Activated T-cell treated with anti-CD3 and anti-CD28 coated beads for 1 hour (primary cell): Measurements from ENCODE around the gene TGM3.

ENCODE experiments used
- DNase-seq: peaks from one replicate; pipeline ENCODE4 v3.0.0-alpha.2; 2020; ENCODE audit warnings: low read depth

The TGM3 gene

DNA sequence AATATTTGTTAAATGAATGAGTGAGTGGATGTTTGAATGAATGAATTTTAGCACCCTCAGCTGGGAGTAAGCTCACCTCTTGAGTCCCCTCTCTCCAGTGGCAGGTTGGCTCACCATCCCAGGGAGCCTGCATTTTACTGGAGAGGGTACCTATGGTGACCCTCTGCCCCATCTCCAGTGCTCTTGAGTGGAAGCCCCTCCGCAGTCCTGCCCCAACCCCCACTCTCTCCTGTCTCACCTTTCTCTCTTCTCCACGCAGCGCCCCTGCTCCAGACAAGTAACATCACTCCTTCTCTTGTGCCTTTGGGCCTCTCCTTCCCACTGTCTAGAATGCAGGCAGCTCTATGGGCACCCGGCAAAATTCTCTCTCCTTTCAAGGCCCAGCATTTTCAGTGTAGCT lies 11.3 kb downstream of the TGM3 start:
- DNase-seq: no peak

DNA sequence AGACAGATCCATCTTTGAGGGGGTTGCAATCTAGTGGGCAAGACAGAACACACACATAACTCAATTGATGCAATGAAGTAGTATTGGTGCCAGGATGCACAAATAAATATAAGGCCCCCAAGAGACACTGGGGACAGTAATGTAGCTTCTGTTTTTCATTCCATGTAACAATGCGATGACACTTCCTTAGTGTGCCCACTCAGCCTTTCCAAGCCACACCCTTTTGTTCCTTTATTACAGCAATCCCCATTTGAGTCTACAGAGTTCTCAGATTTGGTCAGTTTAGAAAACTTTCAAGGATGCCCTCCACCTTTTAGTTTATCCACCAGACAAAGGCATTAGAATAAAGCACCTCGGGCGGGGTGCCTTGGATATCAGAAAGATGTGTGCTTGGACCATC lies 15.5 kb downstream of the TGM3 start:
- no peak for DNase-seq

DNA sequence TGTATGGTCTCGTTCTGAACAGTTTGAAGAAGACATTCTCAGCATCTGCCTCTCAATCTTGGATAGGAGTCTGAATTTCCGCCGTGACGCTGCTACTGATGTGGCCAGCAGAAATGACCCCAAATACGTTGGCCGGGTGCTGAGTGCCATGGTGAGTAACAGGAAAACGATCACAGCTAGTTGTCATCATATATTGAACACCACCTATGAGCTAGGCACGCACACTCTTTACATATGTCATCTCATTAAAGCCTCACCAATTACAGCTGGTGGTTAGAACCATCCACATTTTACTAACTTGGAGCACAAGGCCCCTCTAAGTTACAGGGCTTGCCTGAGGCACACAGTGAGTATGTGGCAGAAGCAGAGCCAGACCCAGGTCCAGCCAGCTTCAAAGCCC lies 17.1 kb downstream of the TGM3 start:
- no peak for DNase-seq

DNA sequence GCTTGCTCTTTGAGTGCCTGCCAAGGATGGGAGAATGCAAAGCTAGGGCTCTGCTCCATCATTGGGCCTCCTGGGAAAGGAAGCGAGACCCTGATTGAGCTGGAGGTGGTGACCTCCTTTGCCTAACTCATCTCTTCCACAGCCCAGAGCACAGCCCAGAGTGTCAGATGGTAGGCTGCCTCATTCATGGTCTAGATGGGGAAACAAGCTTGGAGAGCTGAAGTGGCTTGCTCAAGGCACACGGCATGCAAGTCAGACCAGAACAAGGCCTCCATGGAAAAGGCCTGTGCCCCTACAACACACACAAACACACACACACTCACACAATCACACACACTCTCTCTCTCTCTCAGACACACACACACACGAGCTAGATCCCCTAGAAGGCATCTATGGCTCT lies 17.5 kb downstream of the TGM3 start:
- DNase-seq: no peak

DNA sequence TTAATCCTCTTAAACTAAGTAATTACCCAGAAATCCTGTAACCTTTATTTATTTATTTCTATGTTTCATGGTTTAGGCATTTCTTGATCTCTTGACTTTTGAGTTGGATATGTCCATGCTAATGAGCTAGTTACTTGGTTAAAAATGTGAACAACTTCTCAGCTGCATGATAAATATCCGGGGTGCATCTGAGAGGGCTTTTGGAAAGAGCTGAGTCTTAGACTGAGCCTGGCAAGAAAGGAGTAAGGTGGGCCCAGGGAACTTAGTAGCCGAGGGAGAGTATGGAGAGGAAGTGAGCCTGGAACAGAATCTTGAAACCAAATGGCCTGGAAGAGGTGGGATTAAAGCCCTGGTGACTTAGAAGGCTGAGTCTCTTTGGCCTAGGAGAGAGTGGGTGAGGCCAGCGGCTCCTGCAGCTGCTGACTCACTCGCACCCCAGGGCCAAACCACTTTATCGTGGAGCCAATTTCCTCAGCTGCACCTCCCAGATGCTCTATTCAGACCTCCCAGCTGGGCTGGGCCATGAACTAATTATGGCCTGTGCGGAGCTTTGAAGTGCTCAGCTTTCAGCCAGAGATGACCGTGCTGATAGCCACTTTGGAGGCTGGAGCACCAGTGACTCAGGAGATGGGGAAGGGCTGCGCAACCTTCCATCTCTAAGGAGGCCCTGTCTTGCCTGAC lies 19.1 kb downstream of the TGM3 start:
- no peak for DNase-seq

DNA sequence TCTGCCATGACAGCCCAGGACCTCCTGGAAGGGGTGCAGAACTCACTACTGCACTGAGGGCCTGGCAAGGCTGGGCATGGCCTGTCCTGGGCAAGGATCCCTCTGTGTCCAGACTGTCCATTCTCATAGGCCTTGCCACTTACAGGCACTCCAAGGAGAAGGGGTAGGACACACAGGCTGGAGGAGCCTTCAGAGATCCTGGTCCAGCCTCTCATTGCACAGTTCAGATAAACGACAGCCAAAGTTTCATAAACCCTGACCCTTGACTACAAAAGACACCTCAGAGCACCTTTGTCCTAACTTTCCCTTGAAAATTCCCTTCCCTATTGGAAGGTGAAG lies 19.6 kb downstream of the TGM3 start:
- no peak for DNase-seq

DNA sequence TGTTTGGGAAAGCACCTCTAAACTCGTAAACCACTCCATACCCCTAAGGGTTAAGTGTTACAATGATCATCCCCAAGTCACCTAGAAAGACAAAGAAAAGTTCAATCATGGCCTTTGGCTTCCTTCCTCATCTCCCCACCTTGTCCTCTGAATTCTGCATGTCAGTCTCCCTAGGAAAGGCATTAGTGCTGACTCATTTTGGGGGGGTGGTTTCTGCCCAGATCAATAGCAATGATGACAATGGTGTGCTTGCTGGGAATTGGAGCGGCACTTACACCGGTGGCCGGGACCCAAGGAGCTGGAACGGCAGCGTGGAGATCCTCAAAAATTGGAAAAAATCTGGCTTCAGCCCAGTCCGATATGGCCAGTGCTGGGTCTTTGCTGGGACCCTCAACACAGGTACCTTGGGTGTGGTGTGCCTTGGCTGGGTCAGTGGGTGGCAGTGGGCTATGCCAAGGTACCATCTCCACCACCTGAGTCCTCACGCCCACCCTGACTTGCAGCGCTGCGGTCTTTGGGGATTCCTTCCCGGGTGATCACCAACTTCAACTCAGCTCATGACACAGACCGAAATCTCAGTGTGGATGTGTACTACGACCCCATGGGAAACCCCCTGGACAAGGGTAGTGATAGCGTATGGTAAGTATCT lies 21.2 kb downstream of the TGM3 start:
- no peak for DNase-seq

DNA sequence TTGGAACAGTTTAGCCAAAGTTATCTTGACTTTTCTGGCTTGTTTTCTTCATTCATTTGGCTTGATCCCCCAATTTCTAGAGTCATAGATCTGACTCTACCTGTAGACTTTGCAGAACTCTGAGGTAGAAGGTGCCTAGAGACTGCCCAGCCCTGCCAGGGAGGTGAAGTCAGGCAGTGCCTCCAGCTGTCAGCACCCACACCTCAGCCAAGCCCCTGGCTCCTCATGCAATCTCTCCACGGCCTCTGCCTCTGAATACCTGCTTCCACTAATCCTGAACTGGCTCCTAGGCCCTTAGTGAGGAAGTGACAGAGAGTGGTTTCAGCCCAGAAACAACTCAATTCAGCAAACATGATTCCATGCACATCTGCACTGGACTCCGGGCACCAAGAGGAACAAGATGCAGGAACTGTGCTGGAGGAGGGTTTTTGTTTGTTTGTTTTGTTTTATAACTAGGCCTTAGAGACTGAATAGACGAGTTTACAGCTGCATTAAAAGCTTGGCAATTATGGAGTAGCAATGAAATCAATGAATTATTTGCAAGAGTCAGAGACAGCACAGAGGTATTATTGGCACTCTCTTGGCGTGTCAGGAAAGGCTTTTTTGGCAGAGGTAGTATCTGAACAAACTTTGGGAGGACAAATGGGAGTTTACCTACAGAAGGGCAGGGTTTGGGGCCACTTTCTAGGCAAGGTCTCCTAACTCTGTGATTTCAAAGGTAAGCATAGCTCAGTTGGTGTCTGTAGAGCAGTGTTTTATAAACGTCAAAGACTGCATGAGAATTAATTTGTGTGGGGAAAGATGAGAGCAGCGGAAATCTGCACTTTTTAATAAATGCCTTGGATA lies 25.2 kb downstream of the TGM3 start:
- DNase-seq: no peak

DNA sequence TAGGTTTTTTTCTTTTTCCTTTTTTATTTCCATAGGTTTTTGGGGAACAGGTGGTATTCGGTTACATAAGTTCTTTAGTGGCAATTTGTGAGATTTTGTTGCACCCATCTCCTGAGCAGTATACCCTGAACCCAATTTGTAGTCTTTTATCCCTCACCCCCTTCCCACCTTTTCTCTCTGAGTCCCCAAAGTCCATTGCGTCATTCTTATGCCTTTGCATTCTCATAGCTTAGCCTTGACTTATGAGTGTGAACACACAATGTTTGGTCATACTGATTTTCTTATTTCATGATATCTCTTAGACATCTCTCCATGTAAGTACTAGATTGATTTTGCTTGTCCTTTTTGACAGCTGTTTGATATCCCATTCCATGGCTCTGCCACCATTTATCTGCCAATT lies 27.2 kb downstream of the TGM3 start:
- DNase-seq: no peak

DNA sequence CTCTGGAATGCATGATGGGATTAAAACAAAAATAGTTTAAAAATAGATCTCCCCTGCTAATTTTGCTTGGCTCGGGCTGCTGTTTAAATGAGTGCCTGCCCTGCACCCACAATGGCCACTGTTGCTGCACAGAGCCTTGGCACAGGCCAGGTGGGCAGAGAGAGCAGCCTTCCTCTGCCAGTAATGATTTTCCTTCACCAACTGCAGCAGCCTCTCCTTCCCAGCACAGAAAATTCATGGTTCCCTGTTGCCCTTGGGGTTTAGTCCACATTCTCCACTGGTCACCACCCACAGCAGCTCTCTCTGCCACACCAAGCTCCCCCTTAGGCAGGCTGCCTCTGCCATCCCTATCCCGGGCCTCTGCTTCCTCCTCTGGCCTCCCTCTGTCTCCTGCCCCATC lies 30.2 kb downstream of the TGM3 start:
- no peak for DNase-seq

DNA sequence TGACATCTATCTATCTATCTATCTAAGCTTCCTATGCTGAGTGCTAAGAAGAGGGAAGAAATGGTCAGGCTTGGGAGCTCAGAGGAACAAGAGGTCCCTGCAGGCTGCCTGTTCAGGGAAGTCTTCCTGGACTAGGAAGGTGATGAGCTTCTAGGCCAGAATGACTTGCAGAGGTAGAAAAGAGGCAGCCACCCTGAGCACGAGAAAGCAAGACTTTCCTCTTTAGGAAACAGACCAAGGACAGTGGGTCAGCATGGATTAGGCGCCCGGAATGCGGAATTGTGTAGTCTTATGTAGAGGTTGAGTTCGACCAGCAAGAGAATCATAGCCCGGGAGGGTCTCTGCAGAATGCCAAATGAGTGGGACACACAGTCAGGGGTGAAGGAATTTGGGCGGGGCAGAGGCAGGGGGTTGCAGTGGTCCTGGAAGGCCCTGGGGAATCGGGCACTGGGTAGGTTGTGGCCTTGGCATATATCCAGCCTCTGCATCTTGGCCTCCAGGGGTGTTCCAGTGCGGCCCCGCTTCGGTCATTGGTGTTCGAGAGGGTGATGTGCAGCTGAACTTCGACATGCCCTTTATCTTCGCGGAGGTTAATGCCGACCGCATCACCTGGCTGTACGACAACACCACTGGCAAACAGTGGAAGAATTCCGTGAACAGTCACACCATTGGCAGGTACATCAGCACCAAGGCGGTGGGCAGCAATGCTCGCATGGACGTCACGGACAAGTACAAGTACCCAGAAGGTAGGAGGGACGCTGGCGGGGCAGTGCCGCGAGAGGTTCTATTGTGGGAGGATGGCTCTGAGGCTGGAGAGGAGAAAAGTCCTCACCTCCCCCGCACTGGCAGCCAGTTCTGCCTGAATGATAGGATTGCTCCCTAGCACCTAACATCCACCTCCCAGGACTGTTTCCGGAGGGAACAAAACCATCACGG lies 32.1 kb downstream of the TGM3 start:
- DNase-seq: no peak

DNA sequence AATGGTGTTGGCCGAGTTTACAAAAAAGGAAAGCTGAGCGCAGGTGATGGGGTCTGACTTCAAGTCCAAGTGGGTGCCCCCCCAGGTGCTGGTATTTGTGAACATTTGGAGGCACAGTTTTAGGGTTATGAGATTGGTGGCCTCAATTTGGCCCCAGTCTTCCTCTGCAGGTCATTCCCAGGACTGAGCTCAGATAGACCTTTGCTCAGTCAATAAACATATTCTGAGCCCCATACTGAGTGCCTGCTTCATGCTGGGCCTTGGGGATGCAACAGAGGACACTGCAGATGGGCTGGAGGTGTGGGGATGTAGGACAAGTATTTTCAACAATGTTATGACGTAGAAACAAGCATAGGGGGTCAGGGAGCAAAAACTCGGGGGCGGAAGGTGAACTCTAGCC lies 33.5 kb downstream of the TGM3 start:
- no peak for DNase-seq

DNA sequence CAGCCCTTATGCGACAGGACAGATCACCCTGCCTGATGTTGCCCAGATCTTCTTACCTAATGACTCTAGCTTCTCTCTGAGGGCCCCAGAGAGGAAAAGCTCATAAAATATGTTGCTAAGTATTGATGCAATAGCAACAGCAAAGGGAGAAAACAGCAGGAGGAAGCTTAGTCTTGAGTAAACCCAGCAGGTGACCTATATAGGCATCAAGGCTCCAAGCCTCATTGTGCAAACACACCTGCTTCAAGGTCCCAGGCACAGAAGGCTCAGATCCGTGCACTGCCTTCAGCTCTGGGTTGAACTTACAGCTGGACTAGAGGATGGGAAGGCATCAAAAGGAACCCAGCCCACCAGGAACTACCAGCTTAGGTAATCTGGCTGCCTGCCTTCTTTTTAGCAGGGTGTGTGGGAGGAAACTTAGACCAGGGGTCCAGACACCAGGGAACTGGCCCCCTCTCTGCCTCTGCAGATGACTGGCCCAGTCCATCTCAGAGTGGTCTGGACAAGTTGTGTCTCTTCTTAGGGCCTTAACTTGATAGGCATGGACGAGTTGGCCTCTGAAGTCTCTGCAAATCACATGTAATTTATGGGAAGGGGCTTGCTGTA lies 34.4 kb downstream of the TGM3 start:
- DNase-seq: no peak

DNA sequence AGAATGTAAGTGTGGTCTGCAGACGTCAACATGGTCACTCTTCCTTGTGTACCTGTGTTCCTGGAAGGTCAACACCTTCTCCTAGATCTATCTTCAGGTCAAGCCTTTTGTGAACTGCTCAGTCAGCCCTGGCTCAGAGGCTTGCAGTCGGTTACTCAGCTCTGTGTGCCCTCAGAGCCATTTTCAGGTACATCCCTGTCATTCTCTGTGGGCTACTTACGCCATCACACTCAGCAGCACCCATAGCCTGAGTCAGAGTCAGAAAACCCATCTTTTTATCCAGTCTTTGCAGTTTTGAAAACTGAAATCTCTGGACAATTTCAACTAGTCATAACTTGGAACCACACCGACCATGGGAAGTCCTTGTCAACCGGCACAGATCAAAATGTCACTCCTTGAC lies 35.3 kb downstream of the TGM3 start:
- no peak for DNase-seq

DNA sequence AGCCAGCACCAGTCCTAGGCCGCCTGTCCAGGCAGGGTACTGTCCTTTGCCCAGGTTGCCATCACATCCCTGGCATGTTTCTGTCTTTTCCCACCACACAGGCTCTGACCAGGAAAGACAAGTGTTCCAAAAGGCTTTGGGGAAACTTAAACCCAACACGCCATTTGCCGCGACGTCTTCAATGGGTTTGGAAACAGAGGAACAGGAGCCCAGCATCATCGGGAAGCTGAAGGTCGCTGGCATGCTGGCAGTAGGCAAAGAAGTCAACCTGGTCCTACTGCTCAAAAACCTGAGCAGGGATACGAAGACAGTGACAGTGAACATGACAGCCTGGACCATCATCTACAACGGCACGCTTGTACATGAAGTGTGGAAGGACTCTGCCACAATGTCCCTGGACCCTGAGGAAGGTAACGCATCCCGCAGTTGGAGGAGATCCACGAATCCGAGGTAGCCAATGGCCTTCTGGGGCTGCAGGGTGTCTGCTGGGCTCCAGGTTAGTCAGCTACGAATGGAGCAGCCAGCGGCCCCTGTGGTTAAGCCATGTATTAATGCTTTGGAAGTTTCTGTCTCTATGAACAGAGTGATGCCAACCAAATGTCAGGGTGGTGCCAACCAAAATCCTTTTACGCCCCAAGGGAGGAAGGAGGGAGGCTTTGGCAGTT lies 36.2 kb downstream of the TGM3 start:
- no peak for DNase-seq

DNA sequence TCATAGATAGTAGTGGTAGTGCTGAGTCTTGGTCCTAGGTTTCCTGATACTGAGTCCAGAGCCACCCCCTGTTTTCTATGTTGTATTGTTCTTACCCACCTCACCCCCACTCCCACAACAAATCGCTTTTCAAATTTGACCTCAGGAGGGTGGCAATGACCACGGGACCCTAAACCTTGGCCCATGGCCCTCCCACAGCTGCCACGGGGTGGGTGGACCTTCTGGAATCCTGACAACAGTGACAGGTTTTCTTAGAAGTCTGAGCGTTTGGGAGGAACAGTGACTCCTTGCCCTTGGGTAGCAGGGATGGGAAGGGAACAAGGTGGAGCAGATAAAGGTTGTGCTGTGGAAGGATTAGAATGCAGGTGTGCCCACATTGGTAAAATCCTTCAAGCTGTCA lies 36.9 kb downstream of the TGM3 start:
- no peak for DNase-seq

DNA sequence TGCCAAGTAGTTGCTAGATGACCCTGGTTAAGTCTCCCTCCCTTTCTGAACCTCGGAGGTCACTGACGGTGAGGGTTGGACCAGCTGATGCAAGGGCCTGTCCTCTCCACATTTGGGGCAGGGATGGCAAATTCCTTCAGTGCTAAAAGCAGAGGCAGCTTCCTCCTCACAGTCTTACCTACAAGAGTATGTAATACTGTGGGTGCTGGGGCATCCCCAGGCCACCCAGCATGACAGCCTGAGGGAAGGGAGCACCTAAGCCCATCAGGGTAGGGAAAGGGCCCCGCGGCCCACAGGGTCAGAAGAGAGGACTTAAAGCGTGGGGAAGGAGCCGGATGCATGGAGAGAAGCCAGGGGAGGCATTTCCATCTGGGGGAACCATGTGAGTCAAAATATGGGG lies 38.0 kb downstream of the TGM3 start:
- no peak for DNase-seq

DNA sequence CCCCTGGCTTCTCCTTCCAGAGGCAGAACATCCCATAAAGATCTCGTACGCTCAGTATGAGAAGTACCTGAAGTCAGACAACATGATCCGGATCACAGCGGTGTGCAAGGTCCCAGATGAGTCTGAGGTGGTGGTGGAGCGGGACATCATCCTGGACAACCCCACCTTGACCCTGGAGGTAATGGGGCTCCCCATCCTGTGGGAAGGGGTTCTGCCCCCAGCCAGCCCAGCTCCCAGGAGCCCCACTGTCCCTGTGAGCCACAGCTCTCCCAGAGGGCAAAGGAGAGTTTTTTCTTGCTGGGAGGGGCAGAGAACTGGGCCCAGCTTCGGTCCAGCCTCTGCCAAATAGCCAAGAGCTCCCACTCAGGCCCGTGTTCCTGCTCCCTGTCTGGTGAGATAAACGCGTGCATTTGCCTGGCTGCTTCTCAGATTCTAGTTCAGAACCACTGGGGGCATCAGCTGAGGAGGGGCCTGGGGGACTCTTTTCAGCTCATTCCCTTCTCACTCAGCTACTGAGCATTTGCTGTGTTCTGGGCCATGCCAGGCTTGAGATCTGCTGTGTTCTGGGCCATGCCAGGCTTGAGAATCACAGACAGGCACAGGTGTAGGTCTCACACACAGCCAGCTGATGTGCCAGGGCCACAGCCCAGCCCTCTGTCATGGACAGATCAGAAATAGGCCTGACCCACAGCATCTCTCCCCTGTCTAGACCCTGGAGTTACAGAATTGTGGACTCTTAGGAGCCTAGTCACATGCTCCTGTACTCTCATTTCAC lies 39.5 kb downstream of the TGM3 start:
- DNase-seq: no peak

DNA sequence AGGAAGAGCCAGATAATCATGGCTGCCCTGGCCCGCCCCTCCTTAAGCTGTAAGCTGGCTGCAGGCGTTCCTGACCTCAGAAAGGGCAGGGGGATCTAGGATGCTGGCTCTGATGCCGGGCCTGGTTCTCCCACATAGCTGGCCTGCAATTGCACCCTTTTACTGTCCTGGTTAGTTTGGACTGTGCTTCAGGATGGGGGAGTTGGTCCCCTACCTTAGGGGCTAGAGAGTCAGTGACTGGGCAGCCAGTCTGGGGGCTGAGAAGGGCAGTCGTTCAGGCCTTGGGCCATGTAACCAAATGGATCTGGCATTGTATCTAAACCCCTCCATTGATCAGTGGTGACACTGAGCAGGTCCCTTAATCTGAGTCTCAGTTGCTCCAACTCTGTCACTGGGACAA lies 40.7 kb downstream of the TGM3 start:
- DNase-seq: no peak

DNA sequence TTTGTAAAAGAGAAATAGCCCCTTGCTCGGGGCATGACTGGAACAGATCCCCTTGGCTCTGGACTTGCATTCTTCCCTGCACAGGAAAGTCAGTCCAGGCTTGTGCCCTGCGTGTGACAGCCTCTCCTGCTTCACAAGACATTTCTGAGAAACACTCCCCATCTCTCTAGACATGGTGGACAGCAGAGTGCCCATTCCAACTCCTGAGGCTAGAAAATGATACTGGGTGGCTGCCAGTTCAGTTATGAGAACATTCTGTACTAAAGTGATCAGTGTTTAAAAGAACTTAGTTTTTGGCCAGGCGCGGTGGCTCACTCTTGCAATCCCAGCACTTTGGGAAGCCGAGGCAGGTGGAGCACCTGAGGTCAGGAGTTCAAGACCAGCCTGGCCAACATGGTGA lies 41.3 kb downstream of the TGM3 start:
- DNase-seq: no peak
